Breast epithelium (tissue), 4 donors: ENCODE measurements around the gene PTTG1IP. TPM values are rescaled to one million over a fixed set of nuclear protein-coding genes. Genes with fewer than 3 reads are reported as not detected.

ENCODE experiments used
- DNase-seq, 2 donors: peaks; one replicate each; pipeline ENCODE4 v3.0.0-alpha.2; 2019; ENCODE audit warnings: low spot score in 2 of 2
- H3K27ac ChIP-seq, 2 donors: fragments of 200-600 bp; sonication (generic) in 1 of 2; one replicate each; pipeline ENCODE4 v1.5.1; 2016 to 2019; ENCODE audit warnings: mild to moderate bottlenecking in 1 of 2
- H3K27me3 ChIP-seq, 2 donors: fragments of 200-600 bp; sonication (generic) in 1 of 2; one replicate each; pipeline versions ENCODE4 v1.5.1 to v1.6.0; 2017 to 2019; ENCODE audit warnings: control low read depth in 1 of 2, mild to moderate bottlenecking in 1 of 2
- H3K36me3 ChIP-seq: fragments of 200-600 bp; one replicate; pipeline ENCODE4 v1.5.1; 2019
- H3K4me1 ChIP-seq, 2 donors: fragments of 200-600 bp; sonication (generic); one replicate each; pipeline ENCODE4 v1.5.1; 2016 to 2019; ENCODE audit warnings: control low read depth in 1 of 2
- H3K4me3 ChIP-seq, 3 donors: fragments of 200-600 bp; sonication (generic); 1 replicate in 2 of 3; 2 replicates in 1 of 3; pipeline ENCODE4 v1.5.1; 2016 to 2019; ENCODE audit warnings: mild to moderate bottlenecking in 3 of 3, moderate library complexity in 2 of 3
- H3K9me3 ChIP-seq, 2 donors: fragments of 200-600 bp; sonication (generic) in 1 of 2; one replicate each; pipeline ENCODE4 v1.5.1; 2016 to 2019; ENCODE audit warnings: control low read depth in 1 of 2
- POLR2A ChIP-seq: fragments of 450-650 bp; IDR thresholded peaks from one replicate; pipeline ENCODE4 v1.6.1; 2016; ENCODE audit warnings: antibody characterized with exemption, mild to moderate bottlenecking, moderate library complexity
- POLR2AphosphoS5 ChIP-seq, 3 donors: sonication (generic); formaldehyde crosslinking; IDR thresholded peaks; one replicate each; pipeline ENCODE4 v1.6.1; 2017; ENCODE audit warnings: antibody characterized with exemption in 3 of 3
- intact Hi-C: fragments of 100-400 bp; cut with DNase I; formaldehyde crosslinking; loops from one replicate; pipeline ENCODE4 v1.15.1; 2023; ENCODE audit warnings: low total_unique reads
- total RNA-seq, 3 donors: library from RNA; depleted of rRNA; stranded (reverse); fragments of >200 nt; gene quantifications; one replicate each; pipeline ENCODE4 v1.1.0, GENCODE V29; 2016
- TF ChIP-seq, protein P1 (sequence below), 3 donors: fragments of 450-650 bp; IDR thresholded peaks; one replicate each; pipeline ENCODE4 v1.5.1; 2016 to 2017; ENCODE audit warnings: antibody characterized with exemption in 3 of 3, mild to moderate bottlenecking in 3 of 3, moderate library complexity in 3 of 3

PTTG1IP gene
- total RNA-seq, 3 donors from 2014 or later, result 187 to 351 (median 272) TPM

- no peak for DNase-seq
- H3K27ac ChIP-seq, result no peak overlapping the region
- intact Hi-C loops, result no loop called here
- peaks cover 0 to 6% of the 10 kb centered on the region in 2 donors for H3K4me1 ChIP-seq
- no peaks in the 10 kb centered on the region for H3K9me3 ChIP-seq
- H3K36me3 ChIP-seq, result no peaks in the 10 kb centered on the region
- H3K4me3 ChIP-seq, result no peak overlapping the region
- TF ChIP-seq, protein P1, sequence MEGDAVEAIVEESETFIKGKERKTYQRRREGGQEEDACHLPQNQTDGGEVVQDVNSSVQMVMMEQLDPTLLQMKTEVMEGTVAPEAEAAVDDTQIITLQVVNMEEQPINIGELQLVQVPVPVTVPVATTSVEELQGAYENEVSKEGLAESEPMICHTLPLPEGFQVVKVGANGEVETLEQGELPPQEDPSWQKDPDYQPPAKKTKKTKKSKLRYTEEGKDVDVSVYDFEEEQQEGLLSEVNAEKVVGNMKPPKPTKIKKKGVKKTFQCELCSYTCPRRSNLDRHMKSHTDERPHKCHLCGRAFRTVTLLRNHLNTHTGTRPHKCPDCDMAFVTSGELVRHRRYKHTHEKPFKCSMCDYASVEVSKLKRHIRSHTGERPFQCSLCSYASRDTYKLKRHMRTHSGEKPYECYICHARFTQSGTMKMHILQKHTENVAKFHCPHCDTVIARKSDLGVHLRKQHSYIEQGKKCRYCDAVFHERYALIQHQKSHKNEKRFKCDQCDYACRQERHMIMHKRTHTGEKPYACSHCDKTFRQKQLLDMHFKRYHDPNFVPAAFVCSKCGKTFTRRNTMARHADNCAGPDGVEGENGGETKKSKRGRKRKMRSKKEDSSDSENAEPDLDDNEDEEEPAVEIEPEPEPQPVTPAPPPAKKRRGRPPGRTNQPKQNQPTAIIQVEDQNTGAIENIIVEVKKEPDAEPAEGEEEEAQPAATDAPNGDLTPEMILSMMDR (IDR thresholded peaks at IDR 0.05), result no peak
- no peak for TF ChIP-seq POLR2A
- TF ChIP-seq POLR2AphosphoS5 (IDR thresholded peaks at IDR 0.05), result no peak
- no peaks in the 10 kb centered on the region for H3K27me3 ChIP-seq
Measured at GRCh38 chr21:44805226-44805625, 68.3 kb downstream of the PTTG1IP start.

DNA sequence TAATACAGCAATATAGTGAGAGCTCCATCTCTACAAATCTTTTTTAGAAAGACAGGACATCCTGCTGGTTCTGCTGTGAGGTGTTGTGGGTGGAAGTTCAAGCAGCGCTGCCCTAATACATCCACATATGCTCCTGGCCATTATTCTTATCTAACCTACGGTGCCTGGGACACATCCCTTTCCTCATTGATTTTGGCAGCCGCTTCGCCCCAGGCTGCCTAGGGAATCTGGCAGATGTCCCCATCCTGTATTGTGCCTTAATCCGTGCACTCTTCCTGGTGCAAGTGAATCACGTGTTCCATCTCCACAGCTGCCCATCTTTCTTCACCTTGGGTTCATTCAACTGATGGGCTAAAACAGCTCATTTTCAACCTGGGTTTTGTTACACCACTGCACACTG is 68.7 kb downstream of the PTTG1IP start:
- no peak for DNase-seq
- Histone ChIP-seq H3K9me3 (no peaks in the 10 kb centered on the region), H3K4me1 (peaks cover 0 to 6% of the 10 kb centered on the region in 2 donors), H3K27ac (no peak overlapping the region), H3K27me3 (no peaks in the 10 kb centered on the region), H3K36me3 (no peaks in the 10 kb centered on the region), H3K4me3 (no peak overlapping the region)
- TF ChIP-seq POLR2A (no peak), POLR2AphosphoS5 (IDR thresholded peaks at IDR 0.05) (no peak)
- TF ChIP-seq, protein P1 (IDR thresholded peaks at IDR 0.05), result no peak
- intact Hi-C loops, result loop anchor here (5.0 kb wide), 1 partner anchor 68 kb away; the partner anchor contains the start of gene PTTG1IP

- no peak overlapping the region for H3K27ac ChIP-seq
- intact Hi-C loops, result loop anchor here (5.0 kb wide), 1 partner anchor 69 kb away; the partner anchor contains the start of gene PTTG1IP
- no peak for TF ChIP-seq POLR2AphosphoS5 (IDR thresholded peaks at IDR 0.05)
- TF ChIP-seq, protein P1 (IDR thresholded peaks at IDR 0.05), result no peak
- TF ChIP-seq POLR2A, result no peak
- DNase-seq, result no peak
- no peak overlapping the region for H3K4me3 ChIP-seq
- H3K9me3 ChIP-seq, result no peaks in the 10 kb centered on the region
- H3K4me1 ChIP-seq, result peaks cover 0 to 6% of the 10 kb centered on the region in 2 donors
- H3K36me3 ChIP-seq, result no peaks in the 10 kb centered on the region
- H3K27me3 ChIP-seq, result no peaks in the 10 kb centered on the region
Measured at GRCh38 chr21:44803651-44804050, 69.8 kb downstream of the PTTG1IP start.

DNA sequence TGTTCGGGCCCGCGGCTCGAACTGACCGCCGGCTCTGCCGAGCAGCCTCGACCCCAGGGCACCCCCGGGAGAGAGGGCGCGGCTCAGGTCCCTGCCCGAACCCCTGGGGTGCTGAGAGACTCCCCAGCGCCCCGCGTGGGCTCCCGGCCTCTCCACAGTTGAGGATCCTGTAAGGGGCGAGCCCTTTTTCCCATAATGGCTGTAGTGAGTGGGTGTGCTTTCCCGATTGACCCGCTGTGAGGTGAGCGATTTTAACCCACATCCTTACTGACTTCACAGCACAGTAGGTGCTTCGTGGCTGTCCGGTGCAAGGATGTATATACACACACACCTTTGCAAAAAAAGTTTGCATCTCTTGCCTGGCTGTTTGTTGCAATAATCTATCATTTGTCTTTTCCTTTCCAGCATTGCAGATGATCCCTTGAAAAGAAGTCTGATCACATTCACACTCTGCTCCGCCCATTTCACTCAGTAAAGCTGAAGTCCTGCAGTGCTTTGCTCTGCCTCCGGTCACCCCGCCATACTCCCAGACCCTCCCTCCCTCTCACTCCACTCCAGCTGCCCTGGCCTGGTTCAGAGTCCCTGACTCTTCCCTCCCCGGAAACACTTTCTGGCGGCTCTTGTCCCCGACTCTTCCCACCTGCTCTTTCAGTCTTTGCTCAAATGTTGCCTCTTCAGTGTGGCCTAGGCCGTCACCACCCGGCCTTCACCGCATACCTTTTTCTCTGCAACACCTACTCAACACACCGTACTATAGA is 70.9 kb downstream of the PTTG1IP start:
- peaks cover 0 to 6% of the 10 kb centered on the region in 2 donors for H3K4me1 ChIP-seq
- TF ChIP-seq POLR2A, result no peak
- TF ChIP-seq, protein P1 (IDR thresholded peaks at IDR 0.05), result no peak
- TF ChIP-seq POLR2AphosphoS5 (IDR thresholded peaks at IDR 0.05), result no peak
- intact Hi-C loops, result loop anchor here (5.0 kb wide), 1 partner anchor 70 kb away; the partner anchor contains the start of gene PTTG1IP
- no peaks in the 10 kb centered on the region for H3K27me3 ChIP-seq
- peak overlapping the region; percentile 60 to 73 for H3K27ac ChIP-seq
- H3K36me3 ChIP-seq, result no peaks in the 10 kb centered on the region
- peak overlapping the region; percentile 80 to 93 (median 86) for H3K4me3 ChIP-seq
- DNase-seq, result no peak
- H3K9me3 ChIP-seq, result no peaks in the 10 kb centered on the region
